Stimulated activated CD4-positive, alpha-beta T cell treated with anti-CD3 and anti-CD28 coated beads, Interleukin-1b, Interleukin-23, amount 100 ng/mL, for 4 hours (primary cell): Measurements from ENCODE around the gene EEPD1.
"Not testable (repeated sequence)": the region's sequence is repeated elsewhere in the genome, so short reads cannot be mapped to it uniquely, and the experiment has no call there.

Experiments
- DNase-seq, 2 donors: peaks; one replicate each; pipeline ENCODE4 v3.0.0-alpha.2; 2020; ENCODE audit warnings: low read depth in 2 of 2

EEPD1 gene

DNA sequence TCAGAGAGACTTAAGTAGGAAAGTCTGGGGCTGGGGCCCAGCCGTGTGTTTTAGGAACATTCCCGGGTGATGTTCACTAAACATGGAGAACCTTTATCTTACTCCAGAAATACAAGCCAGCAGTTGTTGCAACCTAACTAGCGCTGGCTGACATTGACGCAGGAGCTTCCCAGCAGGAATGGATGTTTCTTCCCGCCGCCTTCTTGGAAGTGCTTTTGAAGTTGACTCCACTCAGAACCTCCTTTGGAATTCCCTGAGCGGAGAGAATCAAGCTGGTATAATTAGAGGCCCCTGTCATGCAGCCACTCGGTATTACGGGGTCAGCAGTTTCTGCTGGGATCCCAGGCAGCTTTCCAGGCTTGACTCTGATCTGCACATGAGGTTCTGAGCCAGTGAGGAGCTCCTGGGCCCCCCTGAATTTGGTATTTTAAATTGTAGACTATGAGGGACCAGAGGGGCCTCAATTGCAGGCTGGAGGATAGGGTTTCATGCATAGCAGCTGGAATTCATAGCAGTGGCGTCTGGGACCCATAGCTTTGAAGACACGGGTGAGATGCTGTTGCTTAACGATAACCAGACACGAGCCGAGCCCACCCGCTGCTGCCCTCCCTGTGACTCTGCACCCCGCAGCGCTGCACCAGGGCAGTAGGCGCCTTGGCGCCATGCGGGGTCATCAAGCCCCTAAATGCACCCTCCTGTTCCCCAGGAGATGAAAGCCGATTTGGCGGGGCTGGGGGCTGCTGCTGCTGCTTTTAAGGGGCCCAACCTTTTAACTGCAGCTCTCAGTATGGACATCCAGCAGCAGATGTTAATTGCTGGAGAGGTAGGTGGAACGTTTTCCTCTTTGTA, 61.8 kb downstream of the EEPD1 start:
- DNase-seq: no peak

GRCh38 chr7:36215457-36215765, 62.4 kb downstream of the EEPD1 start:
- DNase-seq: no peak

GRCh38 chr7:36216063-36216684, 63.1 kb downstream of the EEPD1 start:
- no peak for DNase-seq

DNA sequence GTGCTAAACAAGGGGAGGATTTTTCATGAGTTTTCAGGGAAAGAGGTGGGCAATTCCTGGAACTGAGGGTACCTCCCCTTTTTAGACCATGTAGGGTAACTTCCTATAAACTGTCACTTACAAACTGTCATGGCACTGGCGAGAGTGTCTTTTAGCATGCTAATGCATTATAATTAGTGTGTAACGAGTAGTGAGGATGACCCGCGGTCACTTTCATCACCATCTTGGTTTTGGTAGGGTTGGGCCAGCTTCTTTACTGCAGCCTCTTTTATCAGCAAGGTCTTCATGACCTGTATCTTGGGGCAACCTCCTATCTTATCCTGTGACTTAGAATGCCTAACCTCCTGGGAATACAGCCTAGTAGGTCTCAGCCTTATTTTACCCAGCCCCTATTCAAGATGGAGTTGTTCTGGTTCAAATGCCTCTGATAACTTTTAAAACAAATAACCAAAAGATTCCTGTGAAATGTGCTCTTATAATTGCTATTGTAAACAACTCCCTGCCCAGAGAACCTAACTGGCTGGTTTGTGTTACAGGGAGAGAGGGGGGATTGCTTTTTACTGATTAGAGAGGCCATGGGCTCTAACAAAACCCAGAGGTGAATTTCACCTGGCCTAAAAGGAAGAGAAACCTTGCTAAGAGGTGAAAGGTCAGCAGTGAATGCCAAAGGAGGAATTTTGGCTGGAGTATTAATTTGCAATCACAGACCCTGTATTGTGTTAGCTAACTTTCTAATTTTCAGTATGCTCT, 64.3 kb downstream of the EEPD1 start:
- DNase-seq: no peak

GRCh38 chr7:36217961-36218284, 64.9 kb downstream of the EEPD1 start:
- DNase-seq: no peak

DNA sequence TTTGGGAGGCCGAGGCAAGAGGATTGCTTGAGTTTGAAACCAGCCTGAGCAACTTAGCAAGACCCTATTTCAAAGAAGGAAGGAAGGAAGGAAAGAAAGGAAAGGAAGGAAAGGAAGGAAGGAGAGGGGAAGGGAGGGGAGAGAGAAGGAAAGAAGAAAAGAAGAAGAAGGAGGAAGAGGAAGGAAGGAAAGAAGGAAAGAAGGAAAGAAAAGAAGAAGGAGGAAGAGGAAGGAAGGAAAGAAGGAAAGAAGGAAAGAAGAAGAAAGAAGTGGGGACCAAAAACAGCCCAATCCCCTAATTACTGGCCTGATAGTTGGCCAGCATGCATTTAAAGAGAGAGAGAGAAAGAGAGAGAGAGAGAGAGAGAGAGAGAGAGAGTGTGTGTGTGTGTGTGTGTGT, 66.4 kb downstream of the EEPD1 start:
- DNase-seq: no peak

DNA sequence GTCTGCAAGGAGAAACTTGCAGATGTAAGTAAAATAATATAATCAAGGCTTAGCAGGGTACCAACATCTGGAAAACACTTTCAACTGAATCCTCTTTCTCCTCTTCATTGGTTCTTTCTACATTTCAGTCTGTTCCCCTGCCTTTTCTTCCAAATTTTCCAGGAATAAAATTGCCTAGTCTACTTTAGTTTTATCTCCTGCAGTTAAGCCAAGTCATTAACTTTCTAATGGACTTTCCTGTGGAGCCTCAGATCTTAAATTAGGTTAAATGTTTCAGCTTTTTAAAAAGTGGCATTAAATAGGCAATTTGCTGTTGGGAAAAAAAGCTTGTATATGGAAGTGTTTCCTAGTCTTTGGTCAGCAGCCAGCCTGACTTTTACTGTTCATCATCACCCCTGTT, 70.8 kb downstream of the EEPD1 start:
- no peak for DNase-seq

GRCh38 chr7:36224934-36225858, 72.1 kb downstream of the EEPD1 start:
- no peak for DNase-seq

GRCh38 chr7:36226151-36226550, 73.1 kb downstream of the EEPD1 start:
- DNase-seq: no peak

GRCh38 chr7:36227223-36227622, 74.2 kb downstream of the EEPD1 start:
- no peak for DNase-seq

GRCh38 chr7:36228039-36228438, 75.0 kb downstream of the EEPD1 start:
- DNase-seq: no peak

DNA sequence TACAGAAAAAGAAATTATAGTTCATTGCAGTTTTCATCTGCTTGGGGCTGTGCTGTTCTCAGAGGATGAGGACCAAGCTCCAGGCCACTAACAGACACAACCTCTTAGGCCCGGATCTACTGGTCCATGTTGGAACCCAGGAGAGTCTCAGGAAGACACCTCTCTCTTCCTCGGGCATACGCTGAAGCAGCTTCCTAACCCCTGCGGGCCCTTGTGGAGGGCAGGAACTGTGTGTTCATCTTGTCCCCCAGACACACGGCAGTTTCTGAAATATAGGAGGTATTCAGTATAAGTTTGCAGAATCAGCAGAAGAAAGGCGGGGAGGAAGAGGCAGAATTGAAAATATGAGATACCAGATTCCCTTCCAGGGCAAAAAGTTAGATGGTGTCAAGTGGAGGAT, 78.4 kb downstream of the EEPD1 start:
- no peak for DNase-seq

DNA sequence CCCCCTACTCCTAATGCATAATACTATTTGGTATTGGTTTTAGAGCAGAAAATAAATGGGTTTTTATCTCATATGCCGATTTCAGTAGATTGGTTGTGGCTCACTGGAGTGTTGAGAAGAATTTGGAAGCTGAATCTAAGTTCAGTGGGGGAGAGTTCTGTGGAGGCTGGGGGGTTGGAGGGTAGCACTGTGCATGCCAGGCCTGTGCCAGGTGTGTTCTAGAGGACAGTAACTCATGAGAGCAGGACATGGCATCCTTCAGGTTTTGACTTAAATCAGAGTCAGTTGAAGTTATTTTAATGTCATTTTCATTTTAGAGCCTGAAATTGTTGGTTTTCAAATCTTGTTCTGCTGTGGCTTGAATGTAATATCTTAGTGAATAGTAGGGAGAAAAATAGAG, 79.5 kb downstream of the EEPD1 start:
- no peak for DNase-seq

DNA sequence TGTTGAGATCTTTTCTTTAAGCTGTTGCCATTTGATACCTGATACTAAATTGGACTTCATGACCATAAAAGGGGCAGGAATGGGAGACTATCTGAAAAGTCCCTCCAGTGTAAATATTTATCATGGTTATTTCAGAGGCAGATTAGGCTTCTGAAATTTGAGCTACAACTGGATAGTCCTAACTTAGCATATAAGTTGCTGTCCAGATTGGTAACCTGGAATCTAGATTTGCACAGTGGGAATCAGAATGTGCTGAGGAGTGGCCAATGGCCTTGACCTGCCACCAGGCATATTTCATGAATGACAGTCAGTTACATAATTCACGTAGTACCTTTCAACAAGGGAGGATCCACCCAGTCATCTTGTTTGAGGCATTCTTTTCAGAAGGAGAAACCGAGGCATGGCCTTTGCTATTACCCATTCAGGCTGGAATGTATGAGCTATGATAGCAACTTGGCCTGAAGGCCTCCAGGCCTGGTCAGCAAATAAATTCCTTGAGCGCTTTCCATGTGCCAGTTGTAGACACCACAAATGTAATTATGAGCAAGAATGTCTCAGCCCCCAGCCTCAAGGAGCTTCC, 80.0 kb downstream of the EEPD1 start:
- no peak for DNase-seq

- DNase-seq: no peak
Measured at GRCh38 chr7:36236073-36236472, 83.0 kb downstream of the EEPD1 start.

DNA sequence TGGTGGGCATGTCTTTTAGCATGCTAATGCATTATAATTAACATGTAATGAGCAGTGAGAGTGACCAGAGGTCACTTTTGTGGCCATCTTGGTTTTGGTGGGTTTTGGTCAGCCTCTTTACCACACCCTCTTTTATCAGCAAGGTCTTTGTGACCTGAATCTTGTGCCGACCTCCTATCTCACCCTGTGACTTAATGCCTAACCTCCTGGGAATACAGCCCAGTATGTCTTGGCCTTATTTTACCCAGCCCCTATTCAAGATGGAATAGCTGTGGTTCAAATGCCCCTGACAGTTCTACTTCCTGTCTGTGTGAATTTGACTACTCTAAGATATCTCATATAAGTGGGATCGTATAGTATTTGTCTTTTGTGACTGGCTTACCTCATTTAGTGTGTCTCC, 85.1 kb downstream of the EEPD1 start:
- DNase-seq: no peak

- DNase-seq: not testable (repeated sequence)
Measured at GRCh38 chr7:36243356-36243755, 90.3 kb downstream of the EEPD1 start.

GRCh38 chr7:36244001-36244400, 90.9 kb downstream of the EEPD1 start:
- DNase-seq: not testable (repeated sequence)

GRCh38 chr7:36244429-36244828, 91.4 kb downstream of the EEPD1 start:
- DNase-seq: no peak

- no peak for DNase-seq
Measured at GRCh38 chr7:36245684-36246299, 92.7 kb downstream of the EEPD1 start.

DNA sequence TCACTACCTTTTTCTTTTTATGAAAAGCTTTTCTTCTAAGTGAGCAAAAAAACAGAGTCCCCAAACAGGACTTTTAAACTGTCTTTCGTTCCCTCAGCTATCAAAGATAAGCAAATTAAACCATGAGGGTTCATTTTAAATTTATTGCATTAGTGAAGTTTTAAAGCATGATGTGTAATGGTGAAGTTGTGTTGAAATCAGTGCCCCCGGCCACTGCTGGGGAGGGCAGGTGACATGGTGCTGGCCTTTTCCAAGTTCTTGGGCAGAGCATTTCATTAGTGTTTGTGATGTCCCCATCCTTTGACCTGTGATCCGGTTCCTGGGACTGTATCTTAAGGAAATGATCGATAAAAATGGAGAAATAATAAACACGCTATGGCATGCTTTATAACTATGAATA, 96.0 kb downstream of the EEPD1 start:
- DNase-seq: no peak
